ENCODE measurements around the gene ADPGK.
"Not testable (repeated sequence)": the region's sequence is repeated elsewhere in the genome, so short reads cannot be mapped to it uniquely, and the experiment has no call there.

DNA sequence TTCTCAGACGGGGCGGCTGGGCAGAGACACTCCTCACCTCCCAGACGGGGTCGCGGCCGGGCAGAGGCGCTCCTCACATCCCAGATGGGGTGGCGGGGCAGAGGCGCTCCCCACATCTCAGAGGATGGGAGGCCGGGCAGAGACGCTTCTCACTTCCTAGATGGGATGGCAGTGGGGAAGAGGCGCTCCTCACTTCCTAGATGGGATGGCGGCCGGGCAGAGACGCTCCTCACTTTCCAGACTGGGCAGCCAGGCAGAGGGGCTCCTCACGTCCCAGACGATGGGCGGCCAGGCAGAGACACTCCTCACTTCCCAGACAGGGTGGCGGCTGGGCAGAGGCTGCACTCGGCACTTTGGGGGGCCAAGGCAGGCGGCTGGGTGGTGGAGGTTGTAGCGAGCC, 23.8 kb upstream of the ADPGK start:
- TF ChIP-seq, protein P1, sequence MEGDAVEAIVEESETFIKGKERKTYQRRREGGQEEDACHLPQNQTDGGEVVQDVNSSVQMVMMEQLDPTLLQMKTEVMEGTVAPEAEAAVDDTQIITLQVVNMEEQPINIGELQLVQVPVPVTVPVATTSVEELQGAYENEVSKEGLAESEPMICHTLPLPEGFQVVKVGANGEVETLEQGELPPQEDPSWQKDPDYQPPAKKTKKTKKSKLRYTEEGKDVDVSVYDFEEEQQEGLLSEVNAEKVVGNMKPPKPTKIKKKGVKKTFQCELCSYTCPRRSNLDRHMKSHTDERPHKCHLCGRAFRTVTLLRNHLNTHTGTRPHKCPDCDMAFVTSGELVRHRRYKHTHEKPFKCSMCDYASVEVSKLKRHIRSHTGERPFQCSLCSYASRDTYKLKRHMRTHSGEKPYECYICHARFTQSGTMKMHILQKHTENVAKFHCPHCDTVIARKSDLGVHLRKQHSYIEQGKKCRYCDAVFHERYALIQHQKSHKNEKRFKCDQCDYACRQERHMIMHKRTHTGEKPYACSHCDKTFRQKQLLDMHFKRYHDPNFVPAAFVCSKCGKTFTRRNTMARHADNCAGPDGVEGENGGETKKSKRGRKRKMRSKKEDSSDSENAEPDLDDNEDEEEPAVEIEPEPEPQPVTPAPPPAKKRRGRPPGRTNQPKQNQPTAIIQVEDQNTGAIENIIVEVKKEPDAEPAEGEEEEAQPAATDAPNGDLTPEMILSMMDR (IDR thresholded peaks at IDR 0.05; ENCODE audit: poor library complexity, severe bottlenecking) = not testable (repeated sequence)
- TF ChIP-seq SMC3 (conservative IDR thresholded peaks at IDR 0.05; ENCODE audit: poor library complexity); EP300 (conservative IDR thresholded peaks at IDR 0.05; ENCODE audit: poor library complexity, severe bottlenecking); POLR2AphosphoS5 (IDR thresholded peaks at IDR 0.05); EZH2 (IDR thresholded peaks at IDR 0.05; ENCODE audit: borderline replicate concordance, insufficient read depth, low read length, poor library complexity, severe bottlenecking): not testable (repeated sequence)
